Progenitor cell of endocrine pancreas (in vitro differentiated cells): ENCODE data around the gene DLL3. TPM values are rescaled to one million over a fixed set of nuclear protein-coding genes. Genes with fewer than 3 reads are reported as not detected.

Experiments used
- DNase-seq: peaks from one replicate; pipeline ENCODE4 v3.0.0; 2021; ENCODE audit warnings: low spot score; ENCODE audit not compliant: unreplicated experiment
- H3K27ac Mint-ChIP-seq: 2 replicates; pipeline ENCODE4 v1.8.0; 2021; ENCODE audit warnings: mild to moderate bottlenecking, moderate library complexity, mixed read lengths
- H3K27me3 Mint-ChIP-seq: 2 replicates; pipeline ENCODE4 v1.8.0; 2021; ENCODE audit warnings: mixed read lengths
- H3K36me3 Mint-ChIP-seq: 2 replicates; pipeline ENCODE4 v1.8.0; 2022; ENCODE audit warnings: mixed read lengths; ENCODE audit not compliant: insufficient read depth
- H3K4me1 Mint-ChIP-seq: 2 replicates; pipeline ENCODE4 v1.8.0; 2021; ENCODE audit warnings: low read depth, mixed read lengths
- H3K4me3 Mint-ChIP-seq: 2 replicates; pipeline ENCODE4 v1.8.0; 2021; ENCODE audit warnings: low read depth, mild to moderate bottlenecking, moderate library complexity, mixed read lengths
- H3K9me3 Mint-ChIP-seq: 2 replicates; pipeline ENCODE4 v1.8.0; 2021; ENCODE audit warnings: low read depth, mixed read lengths
- CTCF ChIP-seq: fragments of 200-600 bp; sonication (generic); IDR thresholded peaks from one replicate; pipeline ENCODE4 v1.5.0; 2021; ENCODE audit warnings: antibody characterized with exemption, mild to moderate bottlenecking; ENCODE audit not compliant: unreplicated experiment
- total RNA-seq: library from RNA; stranded (reverse); gene quantifications from 2 replicates; pipeline ENCODE4 v1.2.1, GENCODE V29; 2021

DLL3 gene
- total RNA-seq, 1 donor from 2014 or later: 1.1 TPM

- Mint-ChIP-seq H3K9me3 (no peaks in the 10 kb centered on the region), H3K4me3 (peak within 1 kb of the TSS; percentile 97), H3K27ac (peak within 1 kb of the TSS; percentile 99), H3K36me3 (no peaks in the 10 kb centered on the region), H3K27me3 (peaks cover under 1% of the 10 kb centered on the region), H3K4me1 (peaks cover 20% of the 10 kb centered on the region)
- peak; percentile 91 for DNase-seq
- peak; percentile 75 for TF ChIP-seq CTCF
Observed at GRCh38 chr19:39539518-39540332, 41.0 kb downstream of the DLL3 start, which contains the start of gene EID2. Gene EID2, minus strand, starts transcription at chr19:39540161. Its CDS starts 82 bp downstream, at chr19:39540079.

- H3K27me3 Mint-ChIP-seq: peaks cover 3% of the 10 kb centered on the region
- H3K4me3 Mint-ChIP-seq: peak overlapping the region; percentile 97
- no peaks in the 10 kb centered on the region for H3K9me3 Mint-ChIP-seq
- no peak for TF ChIP-seq CTCF
- DNase-seq: no peak
- no peaks in the 10 kb centered on the region for H3K36me3 Mint-ChIP-seq
- peaks cover 20% of the 10 kb centered on the region for H3K4me1 Mint-ChIP-seq
- H3K27ac Mint-ChIP-seq: peak overlapping the region; percentile 99
Observed at GRCh38 chr19:39540333-39540673, 41.6 kb downstream of the DLL3 start.

GRCh38 chr19:39542206-39542605 lies 43.5 kb downstream of the DLL3 start:
- H3K36me3 Mint-ChIP-seq: no peaks in the 10 kb centered on the region
- no peak for DNase-seq
- H3K4me1 Mint-ChIP-seq: peaks cover 20% of the 10 kb centered on the region

GRCh38 chr19:39543477-39543857 lies 44.7 kb downstream of the DLL3 start:
- H3K4me3 Mint-ChIP-seq: no peak overlapping the region
- no peak for TF ChIP-seq CTCF

More at GRCh38 chr19:39542206-39542605, 43.5 kb downstream of the DLL3 start:
- Mint-ChIP-seq H3K27me3 (peaks cover 5% of the 10 kb centered on the region), H3K9me3 (no peaks in the 10 kb centered on the region), H3K4me3 (peak overlapping the region; percentile 39), H3K27ac (peak overlapping the region; percentile 42)
- no peak for TF ChIP-seq CTCF

GRCh38 chr19:39544226-39544903 lies 45.6 kb downstream of the DLL3 start:
- peaks cover 7% of the 10 kb centered on the region for H3K27me3 Mint-ChIP-seq

More at GRCh38 chr19:39543477-39543857, 44.7 kb downstream of the DLL3 start:
- H3K9me3 Mint-ChIP-seq: no peaks in the 10 kb centered on the region
- H3K36me3 Mint-ChIP-seq: no peaks in the 10 kb centered on the region
- no peak for DNase-seq
- H3K4me1 Mint-ChIP-seq: peaks cover 16% of the 10 kb centered on the region
- no peak overlapping the region for H3K27ac Mint-ChIP-seq
- peaks cover 7% of the 10 kb centered on the region for H3K27me3 Mint-ChIP-seq

More at GRCh38 chr19:39544226-39544903, 45.6 kb downstream of the DLL3 start:
- no peak for DNase-seq
- Mint-ChIP-seq H3K4me1 (peaks cover 10% of the 10 kb centered on the region), H3K27ac (no peak overlapping the region), H3K9me3 (no peaks in the 10 kb centered on the region), H3K36me3 (no peaks in the 10 kb centered on the region), H3K4me3 (no peak overlapping the region)
- TF ChIP-seq CTCF: no peak
